Activated CD4-positive, CD25-positive, alpha-beta regulatory T cell treated with anti-CD3 and anti-CD28 coated beads, Interleukin-2, amount 50 U/mL, for 16 hours (primary cell): ENCODE measurements around the gene ATCAY.
"Not testable (repeated sequence)": the region's sequence is repeated elsewhere in the genome, so short reads cannot be mapped to it uniquely, and the experiment has no call there.

Experiments used
- DNase-seq: peaks from one replicate; pipeline ENCODE4 v3.0.0-alpha.2; 2020; ENCODE audit warnings: low read depth, low spot score

ATCAY gene

DNA sequence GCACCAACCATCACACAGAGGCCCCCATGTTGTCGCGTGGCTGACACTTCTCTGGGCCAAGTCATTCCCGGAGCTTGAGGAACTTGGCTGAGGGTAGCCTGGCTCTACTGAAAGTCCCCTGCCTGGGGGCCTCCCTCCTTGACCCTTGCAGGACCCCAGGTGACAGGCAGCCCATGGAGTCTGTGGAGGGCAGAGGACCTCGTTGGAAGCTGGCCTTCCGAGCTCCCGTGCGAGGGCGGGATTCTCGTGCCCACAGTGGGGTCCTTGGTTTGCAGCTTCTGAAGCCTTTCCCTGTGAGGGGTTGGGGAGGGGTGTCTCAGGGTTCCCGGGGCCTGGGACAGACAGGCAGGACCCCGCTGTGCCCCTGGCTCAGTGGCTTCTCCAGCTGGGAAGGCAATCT lies 68.8 kb downstream of the ATCAY start:
- DNase-seq = no peak

- no peak for DNase-seq
Measured at GRCh38 chr19:3949997-3950859, 69.7 kb downstream of the ATCAY start.

DNA sequence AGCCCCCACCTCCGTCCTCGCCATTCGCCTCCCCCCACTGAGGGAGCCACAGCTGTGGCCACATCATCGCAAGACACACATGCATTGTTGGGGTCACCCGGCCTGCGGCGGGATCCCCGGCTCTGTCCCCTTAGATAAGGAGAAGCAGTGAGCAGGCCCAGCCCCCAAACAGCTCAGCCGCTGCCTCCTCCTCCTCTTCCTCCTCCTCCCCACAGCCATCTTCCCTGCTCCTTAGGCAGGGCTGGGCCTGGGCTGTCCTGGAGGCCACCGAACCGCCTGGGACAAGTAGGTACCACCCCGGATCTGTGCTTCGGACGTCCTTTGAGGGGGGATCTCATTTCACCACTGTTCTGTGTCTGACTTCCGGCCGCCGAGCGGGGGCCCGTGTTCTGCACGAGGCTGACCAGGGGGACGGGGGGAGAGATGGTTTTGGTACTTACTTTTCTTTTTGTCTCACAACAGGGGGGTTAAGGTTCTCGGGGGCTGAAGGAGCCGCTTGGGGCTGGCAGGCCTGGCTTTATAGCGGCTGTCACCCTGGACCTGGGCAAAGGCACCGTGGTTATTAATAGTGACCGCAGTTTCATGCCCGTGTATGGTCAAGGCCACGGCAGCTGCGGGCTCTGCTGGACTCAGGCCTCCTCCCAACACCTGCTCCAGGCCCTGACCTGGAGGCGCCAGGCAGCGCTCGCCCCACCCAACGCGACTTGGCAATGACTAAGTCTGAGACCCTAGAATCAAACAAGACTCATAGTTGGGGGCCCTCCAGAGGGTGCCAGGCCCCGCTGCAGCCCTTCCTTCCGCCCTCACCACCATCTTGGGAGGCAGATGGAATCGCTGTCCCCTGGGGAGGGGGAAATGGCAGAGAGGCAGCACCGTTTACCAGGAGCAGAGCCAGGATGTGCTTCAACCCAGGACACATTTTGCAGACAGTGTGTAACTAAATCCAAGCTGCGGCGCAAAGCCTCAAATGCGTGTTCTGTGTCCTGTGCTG lies 70.7 kb downstream of the ATCAY start:
- no peak for DNase-seq

DNA sequence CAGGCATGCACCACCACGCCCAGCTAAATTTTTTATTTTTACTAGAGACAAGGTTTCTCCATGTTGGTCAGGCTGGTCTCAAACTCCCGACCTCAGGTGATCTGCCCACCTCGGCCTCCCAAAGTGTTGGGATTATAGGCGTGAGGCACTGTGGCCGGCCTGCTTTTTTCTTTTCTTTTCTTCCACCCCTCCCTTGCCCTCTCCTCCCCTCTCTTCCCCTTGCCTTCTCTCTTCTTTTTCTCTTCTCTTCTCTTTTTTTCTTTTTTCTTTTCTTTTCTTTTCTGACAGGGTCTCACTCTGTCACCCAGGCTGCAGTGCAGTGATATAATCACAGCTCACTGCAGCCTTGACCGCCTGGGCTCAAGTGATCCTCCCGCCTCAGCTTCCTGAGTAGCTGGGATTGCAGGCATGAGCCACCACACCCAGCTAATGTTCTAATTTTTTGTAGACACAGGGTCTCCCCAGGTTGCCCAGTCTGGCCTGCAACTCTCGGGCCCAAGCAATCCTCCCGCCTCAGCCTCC lies 72.3 kb downstream of the ATCAY start:
- DNase-seq = not testable (repeated sequence)

- DNase-seq = no peak
Measured at GRCh38 chr19:3954107-3954506, 73.6 kb downstream of the ATCAY start.

DNA sequence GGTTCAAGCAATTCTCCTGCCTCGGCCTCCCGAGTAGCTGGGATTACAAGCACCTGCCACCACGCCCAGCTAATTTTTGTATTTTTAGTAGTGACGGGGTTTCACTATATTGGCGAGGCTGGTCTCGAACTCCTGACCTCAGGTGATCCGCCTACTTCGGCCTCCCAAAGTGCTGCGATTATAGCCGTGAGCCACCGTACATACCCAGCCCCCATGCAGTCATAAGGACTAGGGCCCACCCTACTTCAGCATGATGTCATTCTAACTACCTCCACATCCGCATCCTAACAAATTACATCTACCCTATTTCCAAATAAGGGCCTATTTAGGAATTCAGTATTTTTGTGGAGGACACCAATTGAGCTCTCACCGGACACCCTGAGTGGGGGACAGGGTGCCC lies 74.8 kb downstream of the ATCAY start:
- DNase-seq = not testable (repeated sequence)

DNA sequence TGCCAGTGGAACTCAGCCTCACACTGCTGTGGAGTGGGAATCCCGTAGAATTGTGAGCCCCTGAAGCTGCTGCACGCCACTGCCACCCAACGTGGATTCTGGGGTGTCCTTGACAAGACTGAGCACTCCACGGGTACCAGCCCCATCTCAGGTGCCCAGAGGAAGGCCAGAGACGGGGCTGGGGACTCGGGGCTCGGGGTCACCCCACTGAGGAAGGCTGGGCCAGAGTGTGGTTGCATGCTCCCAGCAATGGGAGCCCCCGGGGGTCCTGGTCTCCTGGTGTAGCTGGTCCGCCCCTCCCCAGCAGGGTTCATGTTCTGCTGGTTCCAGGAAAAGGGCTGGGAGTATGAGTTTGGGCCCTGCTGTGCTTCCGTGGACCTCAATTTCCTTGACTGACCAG lies 75.2 kb downstream of the ATCAY start:
- DNase-seq = no peak

DNA sequence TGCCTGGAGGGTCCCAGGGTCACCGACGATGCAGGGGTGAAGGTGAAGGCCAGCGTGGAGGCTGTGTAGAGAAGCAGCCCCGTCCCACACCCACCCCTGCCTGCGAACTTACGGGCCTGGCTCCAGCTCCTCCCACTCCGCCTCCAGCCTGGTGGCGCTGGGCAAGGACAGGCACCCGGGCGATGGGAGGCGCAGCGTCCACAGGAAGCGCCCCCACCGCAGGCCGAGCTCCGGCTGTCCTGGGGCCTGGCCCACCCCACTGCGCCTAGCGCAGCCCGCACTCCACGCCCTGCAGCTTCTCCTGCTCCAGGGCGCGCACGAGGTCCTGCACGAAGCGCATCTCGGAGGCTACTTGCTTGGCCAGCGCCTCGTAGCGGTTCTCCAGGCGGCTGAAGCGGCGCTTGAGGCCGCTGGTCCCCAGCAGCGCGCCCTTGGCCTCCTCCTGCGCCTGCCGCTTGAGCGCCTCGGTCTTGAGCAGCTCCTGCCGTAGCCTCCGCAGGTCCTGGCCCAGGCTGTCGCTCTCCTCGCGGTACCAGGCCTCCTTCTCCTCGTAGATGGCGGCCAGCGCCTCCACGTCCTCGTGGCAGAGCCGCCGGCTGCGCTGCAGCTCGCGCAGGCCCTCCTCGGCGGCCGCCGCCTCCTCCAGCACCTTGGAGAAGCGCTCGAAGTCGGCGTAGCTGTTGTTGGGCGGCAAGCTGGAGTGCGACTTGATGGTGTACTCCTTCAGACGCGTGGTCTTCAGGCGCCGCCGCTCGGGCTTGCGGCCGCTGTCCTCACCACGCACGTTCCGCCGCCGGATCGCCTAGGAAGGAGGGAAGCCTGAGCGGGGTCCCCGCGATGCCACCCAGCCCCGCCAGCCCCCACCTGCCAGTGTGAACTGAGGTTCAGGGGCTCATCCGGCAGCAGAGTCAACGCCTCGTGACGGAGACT lies 78.6 kb downstream of the ATCAY start:
- DNase-seq = no peak

GRCh38 chr19:3959766-3960131 lies 79.3 kb downstream of the ATCAY start:
- no peak for DNase-seq

GRCh38 chr19:3961007-3961406 lies 80.5 kb downstream of the ATCAY start:
- DNase-seq = no peak

- no peak for DNase-seq
Measured at GRCh38 chr19:3963458-3964255, 83.2 kb downstream of the ATCAY start.

GRCh38 chr19:3964256-3965194 lies 84.0 kb downstream of the ATCAY start:
- DNase-seq = no peak

GRCh38 chr19:3966051-3967017 lies 85.8 kb downstream of the ATCAY start:
- DNase-seq = no peak

DNA sequence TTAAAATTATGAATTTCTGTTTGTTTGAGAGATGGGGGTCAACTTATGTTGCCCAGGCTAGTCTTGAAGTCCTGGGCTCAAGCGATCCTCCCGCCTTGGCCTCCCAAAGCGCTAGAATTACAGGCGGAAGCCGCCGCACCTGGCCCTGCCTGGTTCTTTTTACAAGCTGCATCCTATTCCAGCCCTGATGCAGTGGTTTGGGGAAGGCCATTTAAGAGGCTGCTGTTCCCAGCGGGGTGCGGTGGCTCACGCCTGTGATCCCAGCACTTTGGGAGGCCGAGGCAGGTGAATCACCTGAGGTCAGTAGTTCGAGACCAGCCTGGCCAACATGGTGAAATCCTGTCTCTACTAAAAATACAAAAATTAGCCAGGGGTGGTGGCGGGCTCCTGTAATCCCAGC lies 87.5 kb downstream of the ATCAY start:
- not testable (repeated sequence) for DNase-seq

DNA sequence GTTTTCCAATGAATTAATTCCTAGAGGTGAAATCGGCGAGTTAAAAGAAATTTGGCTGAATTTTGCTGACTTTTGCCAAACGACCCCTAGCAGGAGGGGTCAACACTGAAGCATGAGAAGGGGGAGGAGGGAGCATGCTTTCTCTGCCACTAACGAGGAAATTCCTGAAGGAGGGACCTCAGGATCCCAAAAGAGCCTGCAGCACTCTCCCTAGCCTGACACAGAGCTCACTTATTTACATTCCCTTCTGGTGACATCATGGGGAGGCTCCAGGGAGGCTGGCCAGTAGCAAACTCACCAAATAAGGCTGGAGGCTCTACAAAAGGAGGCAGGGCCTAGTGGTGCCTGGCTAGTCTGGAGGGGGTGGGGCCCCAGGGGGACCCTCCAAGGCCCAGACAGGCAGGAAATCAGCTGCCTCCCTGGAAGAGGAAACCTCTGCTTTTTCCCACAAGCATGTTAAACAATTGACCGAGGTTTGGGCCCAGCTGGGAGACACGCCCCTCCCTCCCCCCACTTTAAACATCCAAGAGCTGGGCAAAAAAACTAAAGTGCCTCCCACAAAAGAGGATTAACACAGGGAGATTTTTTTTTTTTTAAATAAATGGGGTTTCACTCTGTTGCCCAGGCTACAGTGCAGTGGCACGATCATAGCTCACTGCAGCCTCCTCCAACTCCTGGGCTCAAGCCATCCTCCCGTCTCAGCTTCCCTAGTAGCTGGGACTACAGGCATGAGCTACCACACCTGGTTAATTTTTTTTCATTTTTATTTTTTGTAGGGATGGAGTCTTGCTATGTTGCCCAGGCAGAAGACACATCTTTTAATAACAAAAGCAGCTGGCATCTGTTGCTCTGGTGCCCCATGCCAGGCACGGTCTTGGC lies 88.3 kb downstream of the ATCAY start:
- no peak for DNase-seq

GRCh38 chr19:3969435-3970312 lies 89.2 kb downstream of the ATCAY start:
- no peak for DNase-seq
